T-helper 2 cell treated with Interferon-gamma antibody and Interleukin-4, amounts not matched to agents 5 μg/mL and 100 μg/mL, for 36 hours (primary cell): Measurements from ENCODE around the gene CD28.
"Not testable (repeated sequence)": the region's sequence is repeated elsewhere in the genome, so short reads cannot be mapped to it uniquely, and the experiment has no call there.

ENCODE experiments used
- DNase-seq: peaks from one replicate; pipeline ENCODE4 v3.0.0; 2021; ENCODE audit warnings: low spot score
- H3K27ac Mint-ChIP-seq: one replicate; pipeline ENCODE4 v1.8.0; 2021; ENCODE audit warnings: mild to moderate bottlenecking, mixed read lengths
- H3K27me3 Mint-ChIP-seq: one replicate; pipeline ENCODE4 v1.8.0; 2021; ENCODE audit warnings: low read depth, mixed read lengths
- H3K36me3 Mint-ChIP-seq: one replicate; pipeline ENCODE4 v1.8.0; 2021; ENCODE audit warnings: low read depth, mixed read lengths
- H3K4me1 Mint-ChIP-seq: one replicate; pipeline ENCODE4 v1.8.0; 2021; ENCODE audit warnings: low read depth, mixed read lengths
- H3K4me3 Mint-ChIP-seq: one replicate; pipeline ENCODE4 v1.8.0; 2022; ENCODE audit warnings: mild to moderate bottlenecking, moderate library complexity, mixed read lengths
- H3K9me3 Mint-ChIP-seq: one replicate; pipeline ENCODE4 v1.8.0; 2021; ENCODE audit warnings: mixed read lengths

Gene CD28

GRCh38 chr2:203782262-203782976 lies 76.0 kb downstream of the CD28 start:
- H3K36me3 Mint-ChIP-seq = peaks cover 9% of the 10 kb centered on the region
- peak overlapping the region; percentile 76 for H3K27ac Mint-ChIP-seq
- peaks cover 46% of the 10 kb centered on the region for H3K4me1 Mint-ChIP-seq
- H3K9me3 Mint-ChIP-seq = peaks cover 11% of the 10 kb centered on the region
- no peaks in the 10 kb centered on the region for H3K27me3 Mint-ChIP-seq
- H3K4me3 Mint-ChIP-seq = peak overlapping the region; percentile 27
- peak; percentile 75 for DNase-seq

- DNase-seq = no peak
- Mint-ChIP-seq H3K9me3 (peaks cover 11% of the 10 kb centered on the region), H3K27me3 (no peaks in the 10 kb centered on the region), H3K4me1 (peaks cover 46% of the 10 kb centered on the region), H3K4me3 (no peak overlapping the region), H3K36me3 (peaks cover 9% of the 10 kb centered on the region), H3K27ac (peak overlapping the region; percentile 38)
These were observed 77.2 kb downstream of the CD28 start for GRCh38 chr2:203783496-203784203.

- H3K9me3 Mint-ChIP-seq, H3K27me3 Mint-ChIP-seq, H3K36me3 Mint-ChIP-seq, DNase-seq: not testable (repeated sequence)
- Mint-ChIP-seq H3K27ac (peak overlapping the region; percentile 56), H3K4me1 (peaks cover 40% of the 10 kb centered on the region), H3K4me3 (peak overlapping the region; percentile 42)
These were observed 78.4 kb downstream of the CD28 start for GRCh38 chr2:203784710-203785270.

DNA sequence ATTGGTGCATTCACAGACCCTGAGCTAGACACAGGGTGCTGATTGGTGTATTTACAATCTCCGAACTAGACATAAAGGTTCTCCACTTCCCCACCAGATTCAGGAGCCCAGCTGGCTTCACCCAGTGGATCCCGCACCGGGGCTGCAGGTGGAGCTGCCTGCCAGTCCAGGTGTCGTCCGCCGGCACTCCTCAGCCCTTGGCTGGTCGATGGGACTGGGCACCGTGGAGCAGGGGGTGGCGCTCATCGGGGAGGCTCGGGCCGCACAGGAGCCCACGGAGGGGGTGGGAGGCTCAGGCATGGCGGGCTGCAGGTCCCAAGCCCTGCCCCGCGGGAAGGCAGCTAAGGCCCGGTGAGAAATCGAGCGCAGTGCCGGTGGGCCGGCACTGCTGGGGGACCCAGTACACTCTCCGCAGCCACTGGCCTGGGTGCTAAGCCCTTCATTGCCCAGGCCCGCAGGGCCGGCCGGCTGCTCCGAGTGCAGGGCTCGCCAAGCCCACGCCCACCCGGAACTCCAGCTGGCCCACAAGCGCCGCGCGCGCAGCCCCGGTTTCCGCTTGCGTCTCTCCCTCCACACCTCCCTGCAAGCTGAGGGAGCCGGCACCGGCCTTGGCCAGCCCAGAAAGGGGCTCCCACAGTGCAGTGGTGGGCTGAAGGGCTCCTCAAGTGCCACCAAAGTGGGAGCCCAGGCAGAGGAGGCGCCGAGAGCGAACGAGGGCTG lies 79.1 kb downstream of the CD28 start:
- H3K4me3 Mint-ChIP-seq, DNase-seq, H3K9me3 Mint-ChIP-seq, H3K36me3 Mint-ChIP-seq, H3K27ac Mint-ChIP-seq, H3K27me3 Mint-ChIP-seq: not testable (repeated sequence)
- peaks cover 34% of the 10 kb centered on the region for H3K4me1 Mint-ChIP-seq

- Mint-ChIP-seq H3K9me3 (no peaks in the 10 kb centered on the region), H3K4me3 (no peak overlapping the region), H3K4me1 (peaks cover 28% of the 10 kb centered on the region), H3K27me3 (no peaks in the 10 kb centered on the region), H3K27ac (no peak overlapping the region), H3K36me3 (no peaks in the 10 kb centered on the region)
- DNase-seq = no peak
These were observed 80.3 kb downstream of the CD28 start for GRCh38 chr2:203786549-203787351.

DNA sequence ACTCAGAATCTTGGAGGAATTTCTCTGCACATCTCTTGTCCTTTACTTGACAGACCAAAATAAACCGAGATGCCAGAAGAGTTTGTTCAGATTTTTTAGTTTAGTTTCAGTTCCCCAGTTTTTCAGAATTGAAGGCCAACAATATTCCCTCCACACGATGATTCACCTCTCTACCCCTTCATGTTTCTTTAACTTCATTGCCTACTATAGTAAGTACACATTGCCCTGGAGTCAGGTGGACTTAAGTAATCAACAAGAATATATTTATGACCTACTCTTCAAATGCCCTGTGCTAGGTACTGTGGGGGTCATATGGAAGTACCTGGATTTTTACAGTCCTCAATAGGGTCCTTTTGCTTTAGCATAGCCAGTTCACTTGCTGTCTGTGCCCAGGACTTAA lies 81.5 kb downstream of the CD28 start:
- Mint-ChIP-seq H3K27ac (no peak overlapping the region), H3K27me3 (no peaks in the 10 kb centered on the region), H3K4me1 (peaks cover 18% of the 10 kb centered on the region), H3K4me3 (no peak overlapping the region), H3K9me3 (no peaks in the 10 kb centered on the region), H3K36me3 (no peaks in the 10 kb centered on the region)
- no peak for DNase-seq
